Pancreas (tissue), 10 donors: ENCODE measurements around the gene OPCML. TPM values are rescaled to one million over a fixed set of nuclear protein-coding genes. Genes with fewer than 3 reads are reported as not detected.

ENCODE experiments used
- ATAC-seq, 4 donors: fragments of 200-7000 bp; cut with Tn5 transposase; one replicate each; pipeline versions ENCODE4 v1.8.0 to v1.9.1; 2020; ENCODE audit warnings: mild to moderate bottlenecking in 4 of 4, moderate library complexity in 4 of 4
- DNase-seq, 6 donors: peaks; one replicate each; pipeline ENCODE4 v3.0.0-alpha.2; 2020
- FAIRE-seq: peaks from 2 replicates; lab custom pipeline; 2012; peaks lifted over from hg19 to GRCh38; lab: Jason Lieb, UNC
- H3K27ac ChIP-seq, 4 donors: fragments of 200-600 bp; sonication (generic); 1 replicate in 3 of 4; 2 replicates in 1 of 4; pipeline versions ENCODE4 v1.5.0 to v1.8.0; 2020
- H3K27me3 ChIP-seq, 4 donors: fragments of 200-600 bp; one replicate each; pipeline ENCODE4 v1.8.0; 2021
- H3K36me3 ChIP-seq, 3 donors: fragments of 200-600 bp; sonication (generic) in 1 of 3; one replicate each; pipeline versions ENCODE4 v1.5.0 to v1.8.0; 2020 to 2021
- H3K4me1 ChIP-seq, 3 donors: fragments of 200-600 bp; one replicate each; pipeline ENCODE4 v1.8.0; 2021
- H3K4me3 ChIP-seq, 4 donors: fragments of 200-600 bp; sonication (generic) in 2 of 4; one replicate each; pipeline versions ENCODE4 v1.5.0 to v1.8.0; 2020 to 2021
- H3K9me3 ChIP-seq, 4 donors: fragments of 200-600 bp; one replicate each; pipeline ENCODE4 v1.8.0; 2021
- WGBS, 2 donors: extraction: QIAGEN DNeasy Blood & Tissue Kit; methylation state at CpG; one replicate each; pipeline ENCODE4 v1.1.7; 2013; 5-methylcytosine and 5-hydroxymethylcytosine counted together
- intact Hi-C, 3 donors: fragments of 100-400 bp; cut with DNase I; formaldehyde crosslinking; loops; one replicate each; pipeline versions ENCODE4 v1.11.1 to v1.14.2; 2022
- polyA plus RNA-seq, 2 donors: library from polyadenylated mRNA; stranded (reverse); fragments of 200-250 nt; gene quantifications; one replicate each; pipeline ENCODE4 v1.2.3, GENCODE V29; 2013
- total RNA-seq, 6 donors: library from RNA; stranded (reverse); fragmentation: NEBNext Ultra II Directional in 4 of 6; extraction: Animal tissue kit (Norgen Biotek cat#: 25700) in 4 of 6; gene quantifications; one replicate each; pipeline versions ENCODE4 v1.2.1 to v1.2.4, GENCODE V29; 2021 to 2023
- TF ChIP-seq, protein P1 (sequence below), 4 donors: fragments of 200-600 bp; sonication (generic) in 3 of 4; IDR thresholded peaks; one replicate each; pipeline versions ENCODE4 v1.5.0 to v1.8.0; 2021; ENCODE audit warnings: antibody characterized with exemption in 4 of 4
- donor health status: healthy with polysubstance abuse.
- donor health status: DM: no; HTN: no; CAD: no; lungs with moderate emphysema.
- donor health status: DM: no; HTN: no; CAD: no.
- donor health status: control.
- donor health status: control.
- donor health status: Bipolar disorder and iron deficiency.
- donor health status: DM: yes; HTN: yes; CAD: no.
- donor health status: DM: no; HTN: no; CAD: no.
- donor health status: DM: no; HTN: no; CAD: no.
- donor health status: DM: yes; HTN: yes; CAD: no.

Gene OPCML
- total and polyA plus RNA-seq, 8 donors = 0.05 to 0.31 (median 0.19) TPM

DNA sequence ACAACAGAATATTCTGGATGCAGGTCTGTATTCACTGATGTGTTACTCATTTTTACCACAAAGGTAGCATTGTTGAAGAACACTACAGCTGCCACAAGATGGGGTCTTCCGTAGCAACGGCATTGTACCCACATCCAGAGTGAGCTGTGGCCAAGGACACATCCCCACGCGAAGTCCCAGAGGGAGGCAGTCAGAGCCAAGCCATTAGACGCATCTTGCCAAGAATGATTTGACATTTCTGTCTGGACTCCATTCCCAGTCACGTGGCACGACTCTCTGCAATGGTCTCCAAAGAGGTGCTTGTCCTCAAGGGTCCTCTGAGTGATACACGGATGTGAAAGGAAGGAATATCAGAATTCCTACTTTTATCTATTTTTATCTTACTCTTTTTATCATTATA is 15.5 kb downstream of the OPCML start:
- Histone ChIP-seq H3K27me3 (peaks cover 0 to 3% (median 0%) of the 10 kb centered on the region in 4 donors), H3K36me3 (no peaks in the 10 kb centered on the region), H3K27ac (no peak overlapping the region), H3K4me1 (no peaks in the 10 kb centered on the region), H3K9me3 (no peaks in the 10 kb centered on the region), H3K4me3 (no peak overlapping the region)
- ATAC-seq (no peak), FAIRE-seq (no peak), DNase-seq (no peak)
- 43 to 65% methylated on average over 8 of the region's 8 CpGs for WGBS, 2 donors
- intact Hi-C loops = no loop called here
- TF ChIP-seq, protein P1, sequence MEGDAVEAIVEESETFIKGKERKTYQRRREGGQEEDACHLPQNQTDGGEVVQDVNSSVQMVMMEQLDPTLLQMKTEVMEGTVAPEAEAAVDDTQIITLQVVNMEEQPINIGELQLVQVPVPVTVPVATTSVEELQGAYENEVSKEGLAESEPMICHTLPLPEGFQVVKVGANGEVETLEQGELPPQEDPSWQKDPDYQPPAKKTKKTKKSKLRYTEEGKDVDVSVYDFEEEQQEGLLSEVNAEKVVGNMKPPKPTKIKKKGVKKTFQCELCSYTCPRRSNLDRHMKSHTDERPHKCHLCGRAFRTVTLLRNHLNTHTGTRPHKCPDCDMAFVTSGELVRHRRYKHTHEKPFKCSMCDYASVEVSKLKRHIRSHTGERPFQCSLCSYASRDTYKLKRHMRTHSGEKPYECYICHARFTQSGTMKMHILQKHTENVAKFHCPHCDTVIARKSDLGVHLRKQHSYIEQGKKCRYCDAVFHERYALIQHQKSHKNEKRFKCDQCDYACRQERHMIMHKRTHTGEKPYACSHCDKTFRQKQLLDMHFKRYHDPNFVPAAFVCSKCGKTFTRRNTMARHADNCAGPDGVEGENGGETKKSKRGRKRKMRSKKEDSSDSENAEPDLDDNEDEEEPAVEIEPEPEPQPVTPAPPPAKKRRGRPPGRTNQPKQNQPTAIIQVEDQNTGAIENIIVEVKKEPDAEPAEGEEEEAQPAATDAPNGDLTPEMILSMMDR (IDR thresholded peaks at IDR 0.05) = no peak

DNA sequence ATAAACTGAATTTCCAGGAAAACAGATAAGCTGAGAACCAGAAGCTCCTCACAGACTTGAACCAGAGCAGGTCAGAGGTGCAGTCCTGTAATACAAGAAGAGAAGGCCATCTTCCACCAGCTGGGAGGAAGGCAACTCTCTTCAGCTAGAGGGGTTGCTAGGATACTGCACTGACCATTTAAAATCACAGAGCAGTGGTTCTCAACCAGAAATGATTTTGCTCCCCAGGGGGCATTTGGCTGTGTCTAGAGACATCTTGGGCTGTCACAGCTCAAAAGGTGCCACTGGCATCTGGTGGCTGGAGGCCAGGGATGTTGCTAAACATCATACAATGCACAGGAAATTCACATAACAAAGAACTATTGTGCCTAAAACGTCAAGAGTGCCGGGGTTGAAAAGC is 17.2 kb downstream of the OPCML start:
- DNase-seq = no peak
- H3K27ac ChIP-seq = no peak overlapping the region
- intact Hi-C loops = no loop called here
- FAIRE-seq = no peak
- TF ChIP-seq, protein P1 (IDR thresholded peaks at IDR 0.05) = no peak
- H3K27me3 ChIP-seq = peaks cover 0 to 3% (median 0%) of the 10 kb centered on the region in 4 donors
- 18 to 19% methylated on average over 2 of the region's 2 CpGs for WGBS, 2 donors
- no peak overlapping the region for H3K4me3 ChIP-seq
- H3K9me3 ChIP-seq = no peaks in the 10 kb centered on the region
- H3K36me3 ChIP-seq = no peaks in the 10 kb centered on the region
- peak in 2 of 4 donors; percentile 25 to 54 for ATAC-seq
- no peaks in the 10 kb centered on the region for H3K4me1 ChIP-seq

DNA sequence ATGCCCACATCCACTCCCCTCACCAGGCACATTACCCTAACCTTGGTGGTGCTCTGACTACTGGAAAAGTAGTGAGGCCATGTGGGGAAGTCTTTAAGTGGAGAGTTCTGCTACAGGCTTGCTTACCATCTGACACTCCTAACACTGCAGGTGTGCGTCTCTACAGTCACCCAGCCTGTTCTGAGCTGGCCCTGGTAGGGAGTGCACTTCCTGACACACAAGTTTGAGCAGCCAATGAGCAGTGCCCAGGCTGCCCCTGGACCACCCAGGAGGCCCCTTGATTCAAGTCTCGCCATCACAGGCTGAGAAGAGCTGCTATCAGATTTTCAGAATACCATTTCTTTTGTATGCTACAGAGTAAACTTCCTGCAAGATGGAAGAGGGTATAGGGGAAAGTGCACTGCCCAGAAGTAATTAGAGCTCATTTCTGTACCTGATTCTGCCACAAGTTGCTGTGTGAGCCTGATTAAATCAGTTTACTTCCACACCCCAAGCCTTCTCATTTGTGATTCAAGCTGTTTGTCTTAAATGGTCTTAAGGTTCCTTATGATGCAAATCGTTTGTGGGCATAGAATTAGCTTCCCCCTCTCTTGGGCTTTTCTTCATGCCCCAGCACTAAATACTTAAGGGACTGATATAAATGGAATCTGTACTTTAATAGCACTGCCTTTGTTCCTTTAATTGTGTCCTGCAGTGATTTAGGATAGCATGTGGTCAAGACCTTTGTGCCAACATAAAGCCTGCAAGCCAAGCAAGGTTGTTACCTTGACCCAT is 22.2 kb downstream of the OPCML start:
- no peak overlapping the region for H3K4me3 ChIP-seq
- ATAC-seq (no peak), DNase-seq (no peak), FAIRE-seq (no peak)
- TF ChIP-seq, protein P1 (IDR thresholded peaks at IDR 0.05) = no peak
- no peak overlapping the region for H3K27ac ChIP-seq
- no peaks in the 10 kb centered on the region for H3K36me3 ChIP-seq
- WGBS, 2 donors = 38 to 52% methylated on average over 3 of the region's 3 CpGs
- H3K9me3 ChIP-seq = no peaks in the 10 kb centered on the region
- H3K4me1 ChIP-seq = no peaks in the 10 kb centered on the region
- no peaks in the 10 kb centered on the region for H3K27me3 ChIP-seq
- intact Hi-C loops = no loop called here

DNA sequence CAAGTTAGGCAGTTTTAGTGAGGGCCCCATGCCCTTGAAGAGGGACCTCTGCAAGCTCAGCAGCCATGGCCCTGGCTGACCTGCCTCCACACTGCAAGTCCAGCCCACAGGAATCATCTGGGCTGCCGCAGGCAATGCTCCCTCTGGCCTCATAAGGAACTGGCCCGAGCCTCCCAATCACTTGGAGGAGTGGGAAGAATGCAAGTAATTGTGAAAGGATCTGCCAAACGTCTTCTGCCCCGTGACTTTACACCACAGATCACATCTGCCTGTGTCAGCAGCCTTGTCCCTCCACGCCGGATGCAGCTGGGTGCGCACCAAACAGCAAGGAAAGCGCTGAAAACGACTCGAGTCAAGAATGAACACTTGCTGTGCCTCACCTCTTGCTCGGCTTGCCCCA is 23.8 kb downstream of the OPCML start:
- no peak for ATAC-seq
- no peaks in the 10 kb centered on the region for H3K4me1 ChIP-seq
- H3K36me3 ChIP-seq = no peaks in the 10 kb centered on the region
- DNase-seq = no peak
- FAIRE-seq = no peak
- no peak overlapping the region for H3K4me3 ChIP-seq
- no peaks in the 10 kb centered on the region for H3K9me3 ChIP-seq
- intact Hi-C loops = no loop called here
- WGBS, 2 donors = 59 to 73% methylated on average over 11 of the region's 11 CpGs
- no peaks in the 10 kb centered on the region for H3K27me3 ChIP-seq
- no peak overlapping the region for H3K27ac ChIP-seq
- TF ChIP-seq, protein P1 (IDR thresholded peaks at IDR 0.05) = no peak

DNA sequence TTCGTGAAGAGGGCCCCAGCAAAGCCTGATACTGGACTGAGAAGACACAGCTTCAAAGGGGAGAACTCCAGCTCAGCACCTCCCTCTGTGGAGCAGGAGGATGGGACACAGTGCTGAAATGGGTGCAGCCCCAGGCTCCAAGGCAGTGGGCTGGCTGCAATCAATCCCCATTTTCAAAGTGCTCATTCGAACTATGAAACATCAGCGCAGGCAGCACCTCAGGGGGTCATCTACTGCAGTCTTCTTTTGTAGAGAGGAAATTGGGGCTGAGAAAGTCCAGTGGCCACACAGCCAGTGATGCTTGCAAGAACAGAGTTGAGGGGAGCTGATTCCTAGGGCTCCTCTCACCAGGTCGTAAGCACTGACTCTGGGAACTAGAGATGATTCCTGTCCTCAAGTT is 25.1 kb downstream of the OPCML start:
- TF ChIP-seq, protein P1 (IDR thresholded peaks at IDR 0.05) = no peak
- no peaks in the 10 kb centered on the region for H3K27me3 ChIP-seq
- H3K36me3 ChIP-seq = no peaks in the 10 kb centered on the region
- no peak overlapping the region for H3K27ac ChIP-seq
- H3K9me3 ChIP-seq = no peaks in the 10 kb centered on the region
- no peak for ATAC-seq
- H3K4me3 ChIP-seq = no peak overlapping the region
- H3K4me1 ChIP-seq = no peaks in the 10 kb centered on the region
- intact Hi-C loops = no loop called here
- FAIRE-seq = no peak
- WGBS, 2 donors = 71 to 76% methylated on average over 4 of the region's 4 CpGs
- DNase-seq = no peak
